ENCODE measurements around the gene EHMT1.
"Not testable (repeated sequence)": the region's sequence is repeated elsewhere in the genome, so short reads cannot be mapped to it uniquely, and the experiment has no call there.

DNA sequence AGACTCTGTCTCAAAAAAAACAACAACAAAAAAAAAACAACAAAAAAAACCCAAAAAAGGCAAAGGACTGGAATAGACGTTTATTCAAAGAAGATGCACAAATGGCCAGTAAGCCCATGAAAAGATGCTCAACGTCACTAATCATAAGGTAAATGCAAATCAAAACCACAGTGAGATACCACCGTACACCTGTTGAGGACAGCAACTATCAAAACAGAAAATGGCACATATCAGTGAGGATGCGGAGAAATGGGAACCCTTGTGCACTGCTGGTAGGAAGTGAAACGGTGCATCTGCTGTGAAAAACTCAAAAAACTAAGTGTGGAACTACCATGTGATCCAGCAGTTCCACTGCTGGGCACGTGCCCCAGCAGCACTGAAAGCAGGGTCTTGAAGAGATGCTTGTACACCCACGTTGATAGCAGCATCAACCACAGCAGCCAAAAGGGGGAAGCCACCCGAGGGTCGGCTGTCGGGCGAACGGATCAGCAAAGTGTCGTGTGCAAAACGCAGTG lies 119.4 kb downstream of the EHMT1 start:
- TF ChIP-seq, protein P1, sequence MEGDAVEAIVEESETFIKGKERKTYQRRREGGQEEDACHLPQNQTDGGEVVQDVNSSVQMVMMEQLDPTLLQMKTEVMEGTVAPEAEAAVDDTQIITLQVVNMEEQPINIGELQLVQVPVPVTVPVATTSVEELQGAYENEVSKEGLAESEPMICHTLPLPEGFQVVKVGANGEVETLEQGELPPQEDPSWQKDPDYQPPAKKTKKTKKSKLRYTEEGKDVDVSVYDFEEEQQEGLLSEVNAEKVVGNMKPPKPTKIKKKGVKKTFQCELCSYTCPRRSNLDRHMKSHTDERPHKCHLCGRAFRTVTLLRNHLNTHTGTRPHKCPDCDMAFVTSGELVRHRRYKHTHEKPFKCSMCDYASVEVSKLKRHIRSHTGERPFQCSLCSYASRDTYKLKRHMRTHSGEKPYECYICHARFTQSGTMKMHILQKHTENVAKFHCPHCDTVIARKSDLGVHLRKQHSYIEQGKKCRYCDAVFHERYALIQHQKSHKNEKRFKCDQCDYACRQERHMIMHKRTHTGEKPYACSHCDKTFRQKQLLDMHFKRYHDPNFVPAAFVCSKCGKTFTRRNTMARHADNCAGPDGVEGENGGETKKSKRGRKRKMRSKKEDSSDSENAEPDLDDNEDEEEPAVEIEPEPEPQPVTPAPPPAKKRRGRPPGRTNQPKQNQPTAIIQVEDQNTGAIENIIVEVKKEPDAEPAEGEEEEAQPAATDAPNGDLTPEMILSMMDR (IDR thresholded peaks at IDR 0.05), result not testable (repeated sequence)
- TF ChIP-seq POLR2AphosphoS5, EP300 (IDR thresholded peaks at IDR 0.05): not testable (repeated sequence)

Data from esophagus muscularis mucosa (tissue), 4 donors.